HCT116 (cell line): Measurements from ENCODE around the gene UBE3C. TPM values are rescaled to one million over a fixed set of nuclear protein-coding genes. Genes with fewer than 3 reads are reported as not detected.

Experiments
- ATAC-seq: fragments of 200-7000 bp; cut with Tn5 transposase; 2 replicates; pipeline ENCODE4 v1.9.1; 2020; ENCODE audit warnings: mild to moderate bottlenecking, moderate library complexity
- BruUV-seq: library from RNA; stranded (reverse); fragments of 400-500 nt; replicated peaks from 2 replicates; lab custom pipeline; 2021; lab: Mats Ljungman, UMichigan
- CTCF ChIA-PET: fragments of 300-600 bp; sonication (Branson Sonifier 250); formaldehyde crosslinking; loops from one replicate; lab custom pipeline; 2021; ENCODE audit warnings: antibody characterized with exemption; lab: Charles Lee
- POLR2A ChIA-PET: fragments of 300-600, 350-600 bp; sonication (Branson Sonifier 250); formaldehyde crosslinking; loops from one replicate; lab custom pipeline; 2021; ENCODE audit warnings: antibody characterized with exemption; lab: Charles Lee
- RAD21 ChIA-PET, 2 experiments: fragments of 300-600 bp; sonication (Branson Sonifier 250); formaldehyde crosslinking; loops; one replicate each; lab custom pipeline; 2023; ENCODE audit warnings: low total read pairs in 2 of 2; ENCODE audit not compliant: uncharacterized antibody in 2 of 2, unreplicated experiment in 2 of 2, low non-redundant PET in 1 of 2; lab: Charles Lee
- DNase-seq: peaks from one replicate; pipeline ENCODE4 v3.0.0-alpha.2; 2010; ENCODE audit warnings: low read depth, low spot score
- H2AFZ ChIP-seq: fragments of 200-600 bp; shearing (Covaris generic), sonication (generic); 2 replicates; pipeline ENCODE4 v1.6.1; 2017; ENCODE audit warnings: low read depth, mixed run types, mixed read lengths, antibody characterized with exemption, low read length; ENCODE audit not compliant: poor library complexity, severe bottlenecking
- H3K27ac ChIP-seq: 2 replicates; pipeline ENCODE4 v1.5.1; 2012; ENCODE audit warnings: low read depth, low read length
- H3K27me3 ChIP-seq: fragments of 200-600 bp; sonication (generic); 2 replicates; pipeline ENCODE4 v1.6.1; 2016; ENCODE audit warnings: mixed run types, low read length, mixed read lengths; ENCODE audit not compliant: insufficient read depth
- H3K36me3 ChIP-seq, 2 experiments: fragments of 200-500 bp in 1 of 2; fragments of 200-600 bp in 1 of 2; sonication (Bioruptor generic) in 1 of 2; sonication (generic) in 1 of 2; 2 replicates each; pipeline versions ENCODE4 v1.5.1 to v1.6.1; 2014 to 2016; ENCODE audit warnings: low read length in 2 of 2, inconsistent platforms in 1 of 2, mixed read lengths in 1 of 2, mixed run types in 1 of 2; ENCODE audit not compliant: insufficient read depth in 2 of 2, control insufficient read depth in 1 of 2
- H3K4me1 ChIP-seq, 2 experiments: fragments of 200-600 bp in 1 of 2; sonication (generic) in 1 of 2; 2 replicates each; pipeline versions ENCODE4 v1.5.1 to v1.6.1; 2012 to 2017; ENCODE audit warnings: low read length in 2 of 2, inconsistent platforms in 1 of 2, mild to moderate bottlenecking in 1 of 2, mixed read lengths in 1 of 2, mixed run types in 1 of 2, moderate library complexity in 1 of 2; ENCODE audit not compliant: insufficient read depth in 2 of 2, control insufficient read depth in 1 of 2
- H3K4me2 ChIP-seq: fragments of 200-600 bp; sonication (generic); 2 replicates; pipeline ENCODE4 v1.6.1; 2017; ENCODE audit warnings: mixed run types, low read length, mixed read lengths
- H3K4me3 ChIP-seq, 2 experiments: fragments of 200-600 bp in 1 of 2; sonication (generic) in 1 of 2; replicated peaks in 1 of 2; 2 replicates each; pipeline ENCODE4 v1.5.1; 2011 to 2016; ENCODE audit warnings: low read length in 2 of 2, control low read depth in 1 of 2, low read depth in 1 of 2, mild to moderate bottlenecking in 1 of 2, mixed read lengths in 1 of 2, mixed run types in 1 of 2
- H3K79me2 ChIP-seq: fragments of 200-600 bp; sonication (generic); 2 replicates; pipeline ENCODE4 v1.6.1; 2017; ENCODE audit warnings: mild to moderate bottlenecking, mixed run types, low read length, moderate library complexity, mixed read lengths; ENCODE audit not compliant: insufficient read depth
- H3K9ac ChIP-seq: fragments of 200-600 bp; sonication (generic); 2 replicates; pipeline ENCODE4 v1.6.1; 2016; ENCODE audit warnings: low read length, mixed read lengths
- H3K9me2 ChIP-seq: fragments of 200-600 bp; sonication (generic), shearing (Covaris generic); 2 replicates; pipeline ENCODE4 v1.6.1; 2017; ENCODE audit warnings: mixed run types, mild to moderate bottlenecking, moderate library complexity; ENCODE audit not compliant: insufficient read depth
- H3K9me3 ChIP-seq, 2 experiments: fragments of 200-500 bp in 1 of 2; fragments of 200-600 bp in 1 of 2; sonication (Bioruptor generic) in 1 of 2; sonication (generic) in 1 of 2; 2 replicates each; pipeline ENCODE4 v1.6.1; 2014 to 2017; ENCODE audit warnings: low read length in 2 of 2, mixed read lengths in 2 of 2, inconsistent platforms in 1 of 2, low read depth in 1 of 2, mild to moderate bottlenecking in 1 of 2, mixed run types in 1 of 2, moderate library complexity in 1 of 2; ENCODE audit not compliant: control insufficient read depth in 1 of 2, insufficient read depth in 1 of 2
- H4K20me1 ChIP-seq: fragments of 200-600 bp; sonication (generic), shearing (Covaris generic); 2 replicates; pipeline ENCODE4 v1.6.1; 2017; ENCODE audit warnings: mixed run types, mild to moderate bottlenecking, moderate library complexity; ENCODE audit not compliant: insufficient read depth
- CBX3 ChIP-seq: IDR thresholded peaks from 2 replicates; pipeline ENCODE4 v1.6.1; 2012; ENCODE audit warnings: low read depth
- CTCF ChIP-seq, 3 experiments: fragments of 200-600 bp in 1 of 3; sonication (generic) in 1 of 3; IDR thresholded peaks in 2 of 3; conservative IDR thresholded peaks in 1 of 3; 2 replicates each; pipeline ENCODE4 v1.5.1; 2012 to 2017; ENCODE audit warnings: low read depth in 2 of 3, low read length in 2 of 3, antibody characterized with exemption in 1 of 3, borderline replicate concordance in 1 of 3, control low read depth in 1 of 3, mild to moderate bottlenecking in 1 of 3, mixed read lengths in 1 of 3, mixed run types in 1 of 3, moderate library complexity in 1 of 3; ENCODE audit not compliant: insufficient read depth in 1 of 3
- EGR1 ChIP-seq: IDR thresholded peaks from 2 replicates; pipeline ENCODE4 v1.6.1; 2012; ENCODE audit warnings: low read depth
- EZH2 ChIP-seq: fragments of 200-600 bp; sonication (generic); IDR thresholded peaks from 2 replicates; pipeline ENCODE4 v1.6.1; 2017; ENCODE audit warnings: antibody characterized with exemption, mixed run types
- MAX ChIP-seq: IDR thresholded peaks from 2 replicates; pipeline ENCODE4 v1.6.1; 2012
- RAD21 ChIP-seq: IDR thresholded peaks from 2 replicates; pipeline ENCODE4 v1.6.1; 2012; ENCODE audit warnings: low read depth, mild to moderate bottlenecking
- SRF ChIP-seq: IDR thresholded peaks from 2 replicates; pipeline ENCODE4 v1.6.1; 2012; ENCODE audit warnings: low read depth
- YY1 ChIP-seq: IDR thresholded peaks from 2 replicates; pipeline ENCODE4 v1.6.1; 2011; ENCODE audit warnings: low read length, low read depth, moderate library complexity, mild to moderate bottlenecking; ENCODE audit not compliant: insufficient replicate concordance; ENCODE audit errors: extremely low read depth
- intact Hi-C: fragments of 100-400 bp; cut with micrococcal nuclease; formaldehyde crosslinking; loops from 2 replicates; pipeline ENCODE4 v1.10.0; 2022
- total RNA-seq: library from RNA; stranded (reverse); gene quantifications from one replicate; pipeline ENCODE4 v1.2.1, GENCODE V29; 2021; ENCODE audit not compliant: unreplicated experiment

The UBE3C gene
- total RNA-seq, 1 experiment from 2014 or later: 68.3 TPM

GRCh38 chr7:157235357-157236333, 96.9 kb downstream of the UBE3C start:
- no peak overlapping the region for H3K4me3 ChIP-seq
- no peak overlapping the region for H3K27ac ChIP-seq
- H3K4me1 ChIP-seq: no peaks in the 10 kb centered on the region
- no peaks in the 10 kb centered on the region for H3K27me3 ChIP-seq
- peaks cover 31% of the 10 kb centered on the region for H3K79me2 ChIP-seq
- H4K20me1 ChIP-seq: peaks cover 8% of the 10 kb centered on the region; the same call in 1 of the 2 replicates
- H3K9me2 ChIP-seq: no peaks in the 10 kb centered on the region
- ChIA-PET CTCF (no interaction called here), RAD21 (no interaction called here), POLR2A (no interaction called here)
- peaks cover 3 to 36% of the 10 kb centered on the region in 2 experiments for H3K36me3 ChIP-seq
- ATAC-seq: no peak
- DNase-seq: no peak
- intact Hi-C loops: no loop called here
- H2AFZ ChIP-seq: no peak overlapping the region
- no peaks in the 10 kb centered on the region for H3K9me3 ChIP-seq
- no TSS peak for BruUV-seq
- H3K9ac ChIP-seq: no peak overlapping the region
- TF ChIP-seq YY1 (no peak), MAX (no peak), CBX3 (no peak)
- TF ChIP-seq, all 23 proteins: peak for 0
- H3K4me2 ChIP-seq: no peak overlapping the region

GRCh38 chr7:157238087-157238486, 99.4 kb downstream of the UBE3C start:
- TF ChIP-seq RAD21: peak; percentile 26; the same call in 1 of the 2 replicates
- no peak for TF ChIP-seq SRF
- TF ChIP-seq EGR1: no peak
- TF ChIP-seq EZH2: no peak
- TF ChIP-seq CTCF (IDR thresholded peaks at IDR 0.05 in 2 of 3, conservative IDR thresholded peaks at IDR 0.05 in 1 of 3; ENCODE audit: borderline replicate concordance in 1 of 3, insufficient read depth in 1 of 3, low read depth in 2 of 3, low read length in 2 of 3): peak in 2 of 3 experiments; percentile 35 to 45; a peak in 3 of 6 replicates
- Histone ChIP-seq H3K9me3 (no peaks in the 10 kb centered on the region), H3K9me2 (no peaks in the 10 kb centered on the region), H3K27me3 (no peaks in the 10 kb centered on the region), H3K27ac (no peak overlapping the region), H3K4me1 (no peaks in the 10 kb centered on the region), H4K20me1 (peaks cover 8% of the 10 kb centered on the region; the same call in 1 of the 2 replicates), H3K4me2 (no peak overlapping the region), H3K9ac (no peak overlapping the region), H3K36me3 (peaks cover 3 to 26% of the 10 kb centered on the region in 2 experiments; a peak in 3 of 4 replicates), H3K4me3 (no peak overlapping the region), H2AFZ (no peak overlapping the region), H3K79me2 (peaks cover 26% of the 10 kb centered on the region)
- intact Hi-C loops: no loop called here
- BruUV-seq: no TSS peak
- ATAC-seq: peak; percentile 79
- RAD21 ChIA-PET: interaction anchor here in 1 of 2 experiments (0.5 kb wide), 1 partner anchor 74 kb away, joined by 3 read pairs; no protein-coding TSS in a partner anchor
- POLR2A ChIA-PET: no interaction called here
- no peak for DNase-seq
- CTCF ChIA-PET: interaction anchor here (0.6 kb wide), 1 partner anchor 270 kb away, joined by 3 read pairs; no protein-coding TSS in a partner anchor
